Panc1 (cell line): ENCODE data around the gene STX2.

Source experiments
- CTCF ChIP-seq: fragments of 450-650 bp; IDR thresholded peaks from 2 replicates; pipeline ENCODE4 v1.5.1; 2017; ENCODE audit warnings: mild to moderate bottlenecking
- POLR2AphosphoS5 ChIP-seq: IDR thresholded peaks from 2 replicates; pipeline ENCODE4 v1.6.1; 2012; ENCODE audit warnings: mild to moderate bottlenecking, low read depth, low read length, moderate library complexity
- SIN3A ChIP-seq: IDR thresholded peaks from 2 replicates; pipeline ENCODE4 v1.6.1; 2012; ENCODE audit warnings: low read depth, mild to moderate bottlenecking, low read length, moderate library complexity, borderline replicate concordance; ENCODE audit not compliant: insufficient read depth

DNA sequence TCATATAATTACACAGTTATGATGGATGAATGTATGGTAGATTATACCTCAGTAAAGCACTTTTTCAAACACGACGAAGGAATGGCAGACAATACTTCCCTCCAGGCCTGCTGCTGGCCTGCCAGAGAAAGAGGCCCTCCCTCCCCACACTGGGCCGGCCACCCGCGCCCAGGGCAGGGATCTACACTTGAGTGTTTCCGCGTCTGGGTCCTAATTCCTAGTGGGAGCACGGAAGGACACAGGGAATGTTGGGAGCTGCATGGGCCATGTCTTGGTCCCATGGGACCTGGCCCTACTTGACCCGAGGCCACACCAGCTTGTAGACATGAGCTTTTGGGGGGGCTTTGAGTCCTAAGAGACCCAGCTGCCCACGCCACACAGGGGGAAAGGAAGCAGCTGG is 52.0 kb downstream of the STX2 start:
- TF ChIP-seq CTCF (no peak), POLR2AphosphoS5 (no peak), SIN3A (no peak)
